ENCODE data around the gene IPO4. TPM values are rescaled to one million over a fixed set of nuclear protein-coding genes. Genes with fewer than 3 reads are reported as not detected.

Gene IPO4
- total and polyA plus RNA-seq, 9 of the 15 experiments (the other 6 are each of a cell fraction or from before 2014, with no cell fraction given): 7.3 to 122 (median 31.8) TPM

DNA sequence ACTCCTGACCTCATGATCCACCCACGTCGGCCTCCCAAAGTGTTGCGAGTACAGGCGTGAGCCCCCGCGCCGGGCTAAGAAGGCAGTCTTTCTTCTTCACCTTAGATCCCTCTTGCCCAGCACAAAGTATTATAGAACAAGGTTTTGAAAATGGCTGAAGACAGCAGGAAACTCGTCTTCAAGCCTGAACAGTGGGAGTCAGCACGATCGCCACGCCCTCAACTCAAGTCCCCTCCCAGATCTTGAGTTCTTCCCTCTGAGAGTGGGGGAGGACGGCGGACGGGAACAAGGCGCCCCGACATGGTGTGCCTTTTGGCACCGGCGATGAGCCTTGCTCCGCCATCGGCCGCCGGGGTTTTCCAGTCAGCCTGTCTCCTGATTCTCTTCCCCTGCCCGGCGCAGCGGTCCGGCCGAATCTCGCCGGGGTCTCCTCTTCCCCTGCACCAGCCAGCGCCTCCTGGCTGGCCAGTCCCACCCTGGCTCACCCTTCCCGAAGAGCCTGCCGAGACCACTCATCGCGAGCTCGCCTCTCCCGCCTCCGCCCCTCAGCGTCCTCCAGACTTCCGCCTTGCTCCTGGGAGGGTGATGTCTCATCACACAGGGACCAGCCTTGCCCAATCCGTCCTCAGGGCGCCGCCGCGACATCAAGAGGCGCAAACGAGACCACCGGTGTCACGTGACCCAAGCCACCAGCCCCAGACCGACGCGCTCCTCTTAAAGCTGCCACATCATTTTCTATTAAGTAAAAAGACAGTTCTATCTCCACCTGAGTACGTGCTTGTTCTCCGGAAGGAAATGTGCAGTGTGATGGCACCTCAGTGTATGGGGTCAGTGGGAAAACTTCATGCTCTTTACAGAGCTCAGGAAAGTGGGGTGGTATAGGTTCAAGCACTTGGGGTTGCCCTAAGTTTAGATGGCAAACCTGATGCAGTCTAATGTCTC lies 24.6 kb upstream of the IPO4 start, which contains the start of gene CHMP4A (continued):
- no peak for TF ChIP-seq SP2 (IDR thresholded peaks at IDR 0.05; ENCODE audit: extremely low read depth, low read depth, low read length, poor library complexity, severe bottlenecking)
- TF ChIP-seq, protein P1, sequence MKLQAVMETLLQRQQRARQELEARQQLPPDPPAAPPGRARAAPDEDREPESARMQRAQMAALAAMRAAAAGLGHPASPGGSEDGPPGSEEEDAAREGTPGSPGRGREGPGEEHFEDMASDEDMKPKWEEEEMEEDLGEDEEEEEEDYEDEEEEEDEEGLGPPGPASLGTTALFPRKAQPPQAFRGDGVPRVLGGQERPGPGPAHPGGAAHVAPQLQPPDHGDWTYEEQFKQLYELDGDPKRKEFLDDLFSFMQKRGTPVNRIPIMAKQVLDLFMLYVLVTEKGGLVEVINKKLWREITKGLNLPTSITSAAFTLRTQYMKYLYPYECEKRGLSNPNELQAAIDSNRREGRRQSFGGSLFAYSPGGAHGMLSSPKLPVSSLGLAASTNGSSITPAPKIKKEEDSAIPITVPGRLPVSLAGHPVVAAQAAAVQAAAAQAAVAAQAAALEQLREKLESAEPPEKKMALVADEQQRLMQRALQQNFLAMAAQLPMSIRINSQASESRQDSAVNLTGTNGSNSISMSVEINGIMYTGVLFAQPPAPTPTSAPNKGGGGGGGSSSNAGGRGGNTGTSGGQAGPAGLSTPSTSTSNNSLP (IDR thresholded peaks at IDR 0.05; ENCODE audit: borderline replicate concordance, low read depth, low read length): no peak
- TF ChIP-seq, protein P2, sequence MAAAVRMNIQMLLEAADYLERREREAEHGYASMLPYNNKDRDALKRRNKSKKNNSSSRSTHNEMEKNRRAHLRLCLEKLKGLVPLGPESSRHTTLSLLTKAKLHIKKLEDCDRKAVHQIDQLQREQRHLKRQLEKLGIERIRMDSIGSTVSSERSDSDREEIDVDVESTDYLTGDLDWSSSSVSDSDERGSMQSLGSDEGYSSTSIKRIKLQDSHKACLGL (CRISPR knock-in tag; IDR thresholded peaks at IDR 0.05; ENCODE audit: borderline replicate concordance, poor library complexity, severe bottlenecking): no peak
- TF ChIP-seq BCL6 (CRISPR knock-in tag; IDR thresholded peaks at IDR 0.05): no peak
- no peak for TF ChIP-seq BRD4 (IDR thresholded peaks at IDR 0.05)
- TF ChIP-seq ETS2 (tag; IDR thresholded peaks at IDR 0.05; ENCODE audit: borderline replicate concordance, poor library complexity, severe bottlenecking): no peak
- TF ChIP-seq NRF1 (conservative IDR thresholded peaks at IDR 0.05 in 1 of 2, IDR thresholded peaks at IDR 0.05 in 1 of 2): peak; percentile 50 to 59; a peak in 3 of 4 replicates
- TF ChIP-seq KLF1 (tag; IDR thresholded peaks at IDR 0.05): no peak
- TF ChIP-seq JUND (IDR thresholded peaks at IDR 0.05; ENCODE audit: borderline replicate concordance, low read depth, low read length): 0 out of 2 replicates have a peak, but pooled peaks have one; percentile 12
- no peak; the same call in 2 of the 3 replicates for TF ChIP-seq JUND (tag; IDR thresholded peaks at IDR 0.05; ENCODE audit: borderline replicate concordance, low read depth, low read length)
- TF ChIP-seq, protein P3, sequence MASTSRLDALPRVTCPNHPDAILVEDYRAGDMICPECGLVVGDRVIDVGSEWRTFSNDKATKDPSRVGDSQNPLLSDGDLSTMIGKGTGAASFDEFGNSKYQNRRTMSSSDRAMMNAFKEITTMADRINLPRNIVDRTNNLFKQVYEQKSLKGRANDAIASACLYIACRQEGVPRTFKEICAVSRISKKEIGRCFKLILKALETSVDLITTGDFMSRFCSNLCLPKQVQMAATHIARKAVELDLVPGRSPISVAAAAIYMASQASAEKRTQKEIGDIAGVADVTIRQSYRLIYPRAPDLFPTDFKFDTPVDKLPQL (IDR thresholded peaks at IDR 0.05; ENCODE audit: extremely low read depth, insufficient read length): no peak
- peak; percentile 56 for TF ChIP-seq L3MBTL2 (IDR thresholded peaks at IDR 0.05)
- peak; percentile 85 for TF ChIP-seq CBX1 (IDR thresholded peaks at IDR 0.05; ENCODE audit: low read depth)
- TF ChIP-seq NCOA4 (IDR thresholded peaks at IDR 0.05; ENCODE audit: partially characterized antibody): no peak
- peak in 2 of 3 experiments; percentile 50 to 76 for TF ChIP-seq YY1 (IDR thresholded peaks at IDR 0.05; ENCODE audit: borderline replicate concordance in 1 of 3, control insufficient read depth in 1 of 3, extremely low read depth in 1 of 3, insufficient read depth in 3 of 3, insufficient read length in 1 of 3, insufficient replicate concordance in 2 of 3, low read depth in 1 of 3, low read length in 2 of 3)
- no peak for TF ChIP-seq RHOXF2B (CRISPR knock-in tag; conservative IDR thresholded peaks at IDR 0.05)
- TF ChIP-seq ZC3H4 (CRISPR knock-in tag; IDR thresholded peaks at IDR 0.05; ENCODE audit: borderline replicate concordance): no peak
- no peak for TF ChIP-seq CBX5 (IDR thresholded peaks at IDR 0.05; ENCODE audit: borderline replicate concordance, low read depth)
- TF ChIP-seq ZFP30 (CRISPR knock-in tag; IDR thresholded peaks at IDR 0.05; ENCODE audit: borderline replicate concordance): no peak
- TF ChIP-seq SAP30 (IDR thresholded peaks at IDR 0.05; ENCODE audit: borderline replicate concordance, insufficient read depth, low read depth, low read length, poor library complexity, severe bottlenecking): peak; percentile 50
- no peak for TF ChIP-seq KLF16 (IDR thresholded peaks at IDR 0.05)
